A673 (cell line): Measurements from ENCODE around the gene NAA10. TPM values are rescaled to one million over a fixed set of nuclear protein-coding genes. Genes with fewer than 3 reads are reported as not detected.

Experiments
- BruUV-seq: library from RNA; stranded (reverse); fragments of 400-500 nt; replicated peaks from 2 replicates; lab custom pipeline; 2021; lab: Mats Ljungman, UMichigan
- CTCF ChIA-PET: fragments of 300-600 bp; sonication (Branson Sonifier 250); formaldehyde crosslinking; loops from one replicate; lab custom pipeline; 2022; ENCODE audit warnings: antibody characterized with exemption; lab: Charles Lee
- POLR2A ChIA-PET: fragments of 300-600 bp; sonication (Branson Sonifier 250); formaldehyde crosslinking; loops from one replicate; lab custom pipeline; 2022; ENCODE audit warnings: antibody characterized with exemption; ENCODE audit not compliant: low non-redundant PET; lab: Charles Lee
- DNase-seq: peaks from one replicate; pipeline ENCODE4 v3.0.0-alpha.2; 2015; ENCODE audit warnings: low spot score
- H3K27ac ChIP-seq: fragments of 200-600 bp; sonication (generic); 2 replicates; pipeline ENCODE4 v1.5.1; 2016; ENCODE audit warnings: mixed run types, low read depth, mild to moderate bottlenecking, mixed read lengths, antibody characterized with exemption, low read length; ENCODE audit not compliant: poor library complexity, severe bottlenecking
- H3K27me3 ChIP-seq: fragments of 200-600 bp; sonication (generic); replicated peaks from 2 replicates; pipeline ENCODE4 v1.6.1; 2017; ENCODE audit warnings: mixed run types, low read depth, mild to moderate bottlenecking, mixed read lengths, antibody characterized with exemption, low read length; ENCODE audit not compliant: insufficient read depth, poor library complexity
- H3K36me3 ChIP-seq: fragments of 200-600 bp; sonication (generic); 2 replicates; pipeline ENCODE4 v1.6.1; 2016; ENCODE audit warnings: mixed run types, mild to moderate bottlenecking, mixed read lengths, antibody characterized with exemption, low read length; ENCODE audit not compliant: insufficient read depth, poor library complexity, severe bottlenecking
- H3K4me1 ChIP-seq: fragments of 200-600 bp; sonication (generic); 2 replicates; pipeline ENCODE4 v1.6.1; 2017; ENCODE audit warnings: mixed run types, mild to moderate bottlenecking, mixed read lengths, antibody characterized with exemption, low read length; ENCODE audit not compliant: insufficient read depth, poor library complexity, severe bottlenecking
- H3K4me3 ChIP-seq: fragments of 200-600 bp; sonication (generic); 2 replicates; pipeline ENCODE4 v1.5.1; 2016; ENCODE audit warnings: low read depth, mixed run types, mild to moderate bottlenecking, mixed read lengths, low read length; ENCODE audit not compliant: poor library complexity, severe bottlenecking
- H3K9me3 ChIP-seq: fragments of 200-600 bp; sonication (generic); 2 replicates; pipeline ENCODE4 v1.6.1; 2016; ENCODE audit warnings: mixed run types, low read depth, mild to moderate bottlenecking, mixed read lengths, antibody characterized with exemption, low read length; ENCODE audit not compliant: poor library complexity, severe bottlenecking
- CTCF ChIP-seq: fragments of 300-800, 200-600 bp; sonication (generic); conservative IDR thresholded peaks from 2 replicates; pipeline ENCODE4 v1.5.1; 2017; ENCODE audit warnings: low read depth, mild to moderate bottlenecking, antibody characterized with exemption, low read length, moderate library complexity, mixed read lengths
- EZH2 ChIP-seq: fragments of 200-600 bp; sonication (generic); IDR thresholded peaks from 2 replicates; pipeline ENCODE4 v1.6.1; 2017; ENCODE audit warnings: borderline replicate concordance, low read depth, mild to moderate bottlenecking, mixed read lengths, antibody characterized with exemption, low read length; ENCODE audit not compliant: poor library complexity, severe bottlenecking
- intact Hi-C: fragments of 100-400 bp; cut with micrococcal nuclease; formaldehyde crosslinking; loops from one replicate; pipeline ENCODE4 v1.10.0; 2022; ENCODE audit not compliant: unreplicated experiment
- total RNA-seq: library from RNA; stranded (reverse); gene quantifications from 2 replicates; pipeline ENCODE4 v1.2.3, GENCODE V29; 2021

NAA10 gene
- total RNA-seq, 1 experiment from 2014 or later = 140 TPM

GRCh38 chrX:153954558-153955227 is 19.9 kb upstream of the NAA10 start:
- BruUV-seq = TSS peak; percentile 20
- no peak overlapping the region for H3K27ac ChIP-seq
- TF ChIP-seq EZH2 (no peak), CTCF (no peak)
- intact Hi-C loops = loop anchor here (10.0 kb wide), 1 partner anchor 400 kb away; no protein-coding TSS in a partner anchor
- ChIA-PET POLR2A (no interaction called here), CTCF (no interaction called here)
- no peak overlapping the region for H3K4me3 ChIP-seq
- no peak for DNase-seq
- no peaks in the 10 kb centered on the region for H3K27me3 ChIP-seq
- H3K36me3 ChIP-seq = peaks cover 99% of the 10 kb centered on the region
- no peaks in the 10 kb centered on the region for H3K9me3 ChIP-seq
- peaks cover 5% of the 10 kb centered on the region for H3K4me1 ChIP-seq

- POLR2A ChIA-PET = no interaction called here
Measured at GRCh38 chrX:153953892-153954557, 19.2 kb upstream of the NAA10 start.

GRCh38 chrX:153953342-153953830 is 18.5 kb upstream of the NAA10 start:
- Histone ChIP-seq H3K36me3 (peaks cover 91% of the 10 kb centered on the region), H3K4me3 (no peak overlapping the region), H3K27ac (peak overlapping the region; percentile 72), H3K4me1 (peaks cover 5% of the 10 kb centered on the region), H3K9me3 (no peaks in the 10 kb centered on the region), H3K27me3 (no peaks in the 10 kb centered on the region)
- TF ChIP-seq EZH2 = no peak
- peak; percentile 97 for TF ChIP-seq CTCF
- DNase-seq = peak; percentile 86
- POLR2A ChIA-PET = no interaction called here
- CTCF ChIA-PET = no interaction called here
- no TSS peak for BruUV-seq
- intact Hi-C loops = loop anchor here (10.0 kb wide), 1 partner anchor 399 kb away; no protein-coding TSS in a partner anchor

More at GRCh38 chrX:153953892-153954557, 19.2 kb upstream of the NAA10 start:
- Histone ChIP-seq H3K36me3 (peaks cover 94% of the 10 kb centered on the region), H3K4me1 (peaks cover 5% of the 10 kb centered on the region), H3K27ac (peak overlapping the region; percentile 10), H3K9me3 (no peaks in the 10 kb centered on the region), H3K27me3 (no peaks in the 10 kb centered on the region), H3K4me3 (no peak overlapping the region)
- CTCF ChIA-PET = no interaction called here
- TF ChIP-seq CTCF (0 out of 2 replicates have a peak, but pooled peaks have one; percentile 12), EZH2 (no peak)
- no peak for DNase-seq
- intact Hi-C loops = loop anchor here (10.0 kb wide), 1 partner anchor 399 kb away; no protein-coding TSS in a partner anchor
- no TSS peak for BruUV-seq
